ENCODE measurements around the gene TNIP2.
A peak's percentile ranks its signal among the peaks of the same experiment; 100 is the strongest.
"Not testable (repeated sequence)": the region's sequence is repeated elsewhere in the genome, so short reads cannot be mapped to it uniquely, and the experiment has no call there.

Gene TNIP2

DNA sequence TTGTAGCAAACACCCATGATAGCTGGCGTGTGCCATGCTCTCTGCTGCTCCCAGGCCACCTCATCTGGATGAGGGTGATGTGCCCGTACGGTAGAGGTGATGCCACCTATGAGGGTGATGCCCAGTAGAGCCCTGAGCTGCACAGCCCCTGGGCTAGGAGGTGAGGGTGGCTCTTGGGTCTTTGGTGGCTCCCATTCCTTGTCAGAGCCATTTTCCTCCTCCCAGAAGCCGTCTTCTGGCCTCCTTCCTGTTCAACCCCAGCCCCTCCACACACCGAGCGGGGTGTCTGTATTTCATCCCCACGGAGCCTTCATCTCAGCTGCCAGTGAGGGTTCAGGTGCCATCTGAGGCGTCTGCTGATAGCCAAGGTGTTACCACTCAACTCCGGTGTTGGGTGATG lies 12.0 kb upstream of the TNIP2 start:
- intact Hi-C loops (cut with micrococcal nuclease), result no loop called here
- H3K27ac Mint-ChIP-seq, result no peak overlapping the region
- no peaks in the 10 kb centered on the region for H3K27me3 Mint-ChIP-seq
- H3K9me3 Mint-ChIP-seq, result no peaks in the 10 kb centered on the region
- H3K4me1 Mint-ChIP-seq (ENCODE audit: low read depth), result peaks cover 39% of the 10 kb centered on the region
- H3K4me3 Mint-ChIP-seq, result no peak overlapping the region
- H3K36me3 Mint-ChIP-seq (ENCODE audit: low read depth), result no peaks in the 10 kb centered on the region

DNA sequence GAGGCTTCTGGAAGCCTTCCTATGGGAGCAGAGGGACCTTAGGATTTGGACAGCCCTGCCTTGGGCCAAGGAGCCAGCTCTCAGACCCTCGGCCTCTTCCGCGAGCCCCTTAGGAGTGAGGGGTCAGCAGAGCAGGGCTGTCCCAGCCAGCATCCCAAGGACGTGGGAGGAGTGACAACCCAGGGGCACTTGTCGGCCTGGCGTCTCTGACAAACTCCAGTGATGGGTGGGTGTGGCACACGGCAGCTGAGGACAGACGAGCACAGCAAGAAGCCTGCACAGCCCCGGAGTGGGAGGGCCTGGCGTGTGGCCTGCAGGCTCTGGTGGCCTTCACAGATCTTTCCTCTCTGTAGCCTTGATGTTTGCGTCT lies 11.6 kb upstream of the TNIP2 start:
- no peaks in the 10 kb centered on the region for H3K36me3 Mint-ChIP-seq (ENCODE audit: low read depth)
- intact Hi-C loops (cut with micrococcal nuclease), result no loop called here
- no peak overlapping the region for H3K27ac Mint-ChIP-seq
- H3K4me1 Mint-ChIP-seq (ENCODE audit: low read depth), result peaks cover 39% of the 10 kb centered on the region
- no peak overlapping the region for H3K4me3 Mint-ChIP-seq
- H3K9me3 Mint-ChIP-seq, result no peaks in the 10 kb centered on the region
- peaks cover 1% of the 10 kb centered on the region for H3K27me3 Mint-ChIP-seq

DNA sequence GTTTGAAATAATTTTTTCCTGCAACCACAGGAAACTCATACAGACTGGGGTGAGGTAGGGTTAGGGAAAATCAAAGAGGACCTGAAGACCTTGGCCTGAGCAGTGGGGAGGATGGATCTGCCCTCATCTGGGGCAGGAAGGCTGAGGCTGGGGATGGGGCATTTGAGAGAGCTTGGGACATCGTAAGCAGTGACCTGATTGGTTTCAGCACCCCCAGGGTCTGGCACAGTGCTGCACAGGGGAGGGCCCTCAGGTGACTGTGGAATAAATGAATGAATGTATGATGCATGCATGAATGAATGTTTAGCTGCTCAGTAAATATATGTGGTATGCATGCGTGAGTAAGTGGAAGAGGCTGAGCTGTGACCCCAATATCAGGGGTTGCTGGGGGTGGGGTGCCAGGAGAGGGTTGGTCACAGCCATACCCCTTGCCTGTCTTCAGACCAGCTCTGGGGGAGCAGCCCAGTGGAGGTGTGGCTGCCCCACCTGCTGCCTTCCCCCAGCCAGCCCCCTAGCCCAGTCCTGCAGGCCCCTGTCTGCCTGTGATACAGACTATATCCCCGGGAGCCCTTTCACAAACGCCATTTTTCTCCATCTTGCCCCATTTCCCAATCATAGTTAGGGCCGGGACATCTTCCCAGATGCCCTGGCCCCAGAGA lies 11.0 kb upstream of the TNIP2 start:
- peaks cover 42% of the 10 kb centered on the region for H3K4me1 Mint-ChIP-seq (ENCODE audit: low read depth)
- H3K9me3 Mint-ChIP-seq, result no peaks in the 10 kb centered on the region
- H3K4me3 Mint-ChIP-seq, result no peak overlapping the region
- H3K27ac Mint-ChIP-seq, result no peak overlapping the region
- peaks cover 5% of the 10 kb centered on the region for H3K27me3 Mint-ChIP-seq
- H3K36me3 Mint-ChIP-seq (ENCODE audit: low read depth), result no peaks in the 10 kb centered on the region
- intact Hi-C loops (cut with micrococcal nuclease), result no loop called here

DNA sequence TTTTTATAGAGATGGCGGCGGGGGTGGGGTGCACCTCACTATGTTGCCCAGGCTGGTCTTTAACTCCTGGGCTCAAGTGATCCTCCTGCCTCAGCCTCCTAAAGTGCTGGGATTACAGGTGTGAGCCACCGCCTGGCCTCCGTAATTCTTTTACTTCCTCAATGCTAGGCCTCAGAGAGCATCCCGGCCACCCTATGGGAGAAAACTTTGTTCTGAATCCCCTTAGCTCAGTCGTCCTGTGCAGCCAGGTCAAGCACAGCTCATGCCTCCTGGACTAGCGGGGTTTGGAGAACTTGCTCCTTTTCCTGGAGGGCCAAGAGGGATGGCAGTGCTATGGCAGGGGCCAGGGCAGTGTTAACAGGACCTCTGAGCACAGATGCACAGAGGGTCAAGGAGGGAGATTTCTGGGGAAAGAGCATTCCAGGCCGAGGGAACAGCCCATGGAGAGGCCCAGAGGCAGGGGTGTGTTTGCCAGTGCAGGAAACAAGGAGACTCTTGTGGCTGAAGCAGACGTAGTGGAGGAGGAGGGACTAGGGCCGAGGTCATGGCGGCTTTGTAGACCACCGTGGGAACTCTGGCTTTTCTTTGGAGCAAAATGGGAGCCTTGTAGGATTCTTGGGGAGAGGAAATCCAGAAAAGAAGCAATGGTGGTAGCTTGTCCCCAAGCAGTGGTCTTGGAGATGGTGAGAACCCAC lies 9.8 kb upstream of the TNIP2 start:
- Mint-ChIP-seq H3K36me3 (ENCODE audit: low read depth) (no peaks in the 10 kb centered on the region), H3K27ac (no peak overlapping the region), H3K4me3 (no peak overlapping the region), H3K4me1 (ENCODE audit: low read depth) (peaks cover 41% of the 10 kb centered on the region), H3K9me3 (no peaks in the 10 kb centered on the region), H3K27me3 (peaks cover 13% of the 10 kb centered on the region)
- intact Hi-C loops (cut with micrococcal nuclease), result no loop called here

DNA sequence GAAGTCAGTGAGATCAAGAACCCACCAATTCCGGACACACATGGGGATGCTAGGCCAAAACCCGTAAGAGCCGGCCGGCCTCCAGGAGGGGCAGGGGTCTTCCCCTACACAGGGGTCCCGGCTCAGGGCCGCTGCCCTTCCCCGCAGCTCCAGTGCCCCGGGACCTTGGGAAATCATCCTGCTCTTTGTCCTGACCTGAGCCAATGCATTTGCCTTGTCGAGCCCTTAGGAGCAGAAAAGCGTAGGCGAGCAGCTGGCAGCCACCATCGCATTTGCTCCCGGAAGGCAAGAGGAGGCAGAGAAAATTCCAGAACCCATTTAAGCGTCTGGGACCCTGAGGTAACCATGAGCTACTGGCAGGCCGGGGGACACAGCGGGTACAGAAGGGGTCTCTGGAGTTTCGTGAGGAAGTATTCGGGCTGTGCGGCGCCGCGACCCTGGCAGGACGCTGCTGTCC lies 7.4 kb upstream of the TNIP2 start:
- Mint-ChIP-seq H3K4me3 (peak overlapping the region; percentile 79), H3K27me3 (peaks cover 18% of the 10 kb centered on the region), H3K36me3 (ENCODE audit: low read depth) (no peaks in the 10 kb centered on the region), H3K9me3 (no peaks in the 10 kb centered on the region), H3K27ac (peak overlapping the region; percentile 75), H3K4me1 (ENCODE audit: low read depth) (peaks cover 25% of the 10 kb centered on the region)
- intact Hi-C loops (cut with micrococcal nuclease), result loop anchor here (5.0 kb wide), 1 partner anchor 39 kb away; no protein-coding TSS in a partner anchor

DNA sequence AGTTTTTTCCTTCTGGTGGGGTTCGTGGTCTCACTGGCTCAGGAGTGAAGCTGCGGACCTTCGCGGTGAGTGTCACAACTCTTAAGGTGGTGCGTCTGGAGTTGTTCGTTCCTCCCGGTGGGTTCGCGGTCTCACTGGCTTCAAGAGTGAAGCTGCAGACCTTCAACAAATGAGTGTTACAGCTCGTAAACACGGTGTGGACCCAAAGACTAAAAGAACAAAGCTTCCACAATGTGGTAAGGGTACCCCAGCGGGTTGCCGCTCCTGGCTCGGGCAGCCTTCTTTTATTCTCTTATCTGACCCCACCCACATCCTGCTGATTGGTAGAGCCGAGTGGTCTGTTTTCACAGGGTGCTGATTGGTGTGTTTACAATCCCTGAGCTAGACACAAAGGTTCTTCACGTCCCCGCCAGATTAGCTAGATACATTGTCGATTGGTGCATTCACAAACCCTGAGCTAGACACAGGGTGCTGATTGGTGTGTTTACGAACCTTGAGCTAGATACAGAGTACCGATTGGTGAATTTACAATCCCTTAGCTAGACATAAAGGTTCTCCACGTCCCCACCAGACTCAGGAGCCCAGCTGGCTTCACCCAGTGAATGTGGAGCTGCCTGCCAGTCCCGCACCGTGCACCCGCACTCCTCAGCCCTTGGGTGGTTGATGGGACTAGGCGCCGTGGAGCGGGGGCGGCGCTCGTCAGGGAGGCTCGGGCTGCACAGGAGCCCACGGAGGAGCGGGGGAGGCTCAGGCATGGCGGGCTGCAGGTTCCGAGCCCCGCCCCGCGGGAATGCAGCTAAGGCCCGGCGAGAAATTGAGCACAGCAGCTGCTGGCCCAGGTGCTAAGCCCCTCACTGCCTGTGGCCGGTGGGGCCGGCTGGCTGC lies 6.6 kb upstream of the TNIP2 start:
- not testable (repeated sequence) for H3K9me3 Mint-ChIP-seq; H3K36me3 Mint-ChIP-seq (ENCODE audit: low read depth)
- Mint-ChIP-seq H3K4me3 (peak overlapping the region; percentile 0), H3K27ac (peak overlapping the region; percentile 20), H3K4me1 (ENCODE audit: low read depth) (peaks cover 17% of the 10 kb centered on the region), H3K27me3 (peaks cover 18% of the 10 kb centered on the region)
- intact Hi-C loops (cut with micrococcal nuclease), result loop anchor here (5.0 kb wide), 1 partner anchor 40 kb away; no protein-coding TSS in a partner anchor

DNA sequence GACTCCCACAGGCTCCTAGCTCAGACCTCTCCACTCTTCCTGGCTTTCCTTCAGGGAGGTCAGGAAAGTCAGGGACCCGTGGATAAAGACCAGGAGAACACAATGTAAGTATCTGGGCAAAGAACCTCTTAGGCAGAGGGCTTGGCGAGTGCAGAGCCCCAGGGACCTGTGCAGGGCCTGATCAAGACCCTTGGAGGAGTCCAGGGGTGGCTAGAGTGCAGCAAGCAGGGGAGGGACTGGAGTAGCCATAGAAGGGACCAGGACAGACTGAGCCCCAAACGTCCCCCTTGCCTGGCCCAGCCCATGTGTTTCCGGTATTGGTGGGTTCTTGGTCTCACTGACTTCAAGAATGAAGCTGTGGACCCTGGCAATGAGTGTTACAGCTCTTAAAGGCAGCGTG lies 5.9 kb upstream of the TNIP2 start:
- H3K4me3 Mint-ChIP-seq, result no peak overlapping the region
- H3K9me3 Mint-ChIP-seq, result no peaks in the 10 kb centered on the region
- intact Hi-C loops (cut with micrococcal nuclease), result loop anchor here (5.0 kb wide), 1 partner anchor 40 kb away; no protein-coding TSS in a partner anchor
- peak overlapping the region; percentile 20 for H3K27ac Mint-ChIP-seq
- H3K36me3 Mint-ChIP-seq (ENCODE audit: low read depth), result no peaks in the 10 kb centered on the region
- H3K27me3 Mint-ChIP-seq, result peaks cover 18% of the 10 kb centered on the region
- peaks cover 24% of the 10 kb centered on the region for H3K4me1 Mint-ChIP-seq (ENCODE audit: low read depth)

DNA sequence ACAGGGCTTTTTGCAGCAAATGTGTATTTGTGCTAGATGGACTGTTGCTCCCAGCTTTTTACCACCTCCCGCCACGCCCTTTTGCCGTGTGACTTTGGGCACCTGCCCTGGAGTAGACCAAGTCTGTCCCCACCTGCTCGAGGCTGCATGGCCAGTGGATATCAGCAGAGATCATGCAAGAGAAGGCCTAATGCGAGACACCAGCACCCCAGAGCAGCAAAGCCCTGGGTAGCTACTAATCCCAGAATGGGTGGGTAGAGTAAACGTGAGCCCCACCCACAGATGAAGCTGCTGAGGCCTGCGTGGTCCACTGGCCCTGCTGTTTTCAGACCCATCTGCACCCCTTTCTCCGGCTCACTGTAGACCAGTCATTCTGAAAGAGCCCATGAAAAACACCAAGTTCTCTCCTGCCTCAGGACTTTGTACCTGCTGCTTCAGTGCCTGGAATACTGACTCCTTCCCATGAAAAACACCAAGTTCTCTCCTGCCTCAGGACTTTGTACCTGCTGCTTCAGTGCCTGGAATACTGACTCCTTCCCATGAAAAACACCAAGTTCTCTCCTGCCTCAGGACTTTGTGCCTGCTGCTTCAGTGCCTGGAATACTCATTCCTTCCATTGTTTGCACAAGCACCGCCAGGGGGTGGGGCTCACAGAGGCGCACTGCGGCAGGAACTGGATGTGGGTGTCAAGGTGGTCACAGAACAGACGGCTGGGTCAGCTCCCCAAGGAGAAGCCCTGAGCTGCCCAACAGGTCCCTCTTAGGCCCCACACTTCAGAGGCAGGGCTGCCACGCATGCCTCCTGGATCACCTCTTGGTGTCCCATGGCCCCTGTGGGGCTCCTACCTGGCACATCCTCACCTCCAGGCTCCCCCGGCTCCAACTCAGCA lies 5.1 kb upstream of the TNIP2 start:
- H3K27ac Mint-ChIP-seq, result peak overlapping the region; percentile 20
- peaks cover 32% of the 10 kb centered on the region for H3K4me1 Mint-ChIP-seq (ENCODE audit: low read depth)
- H3K36me3 Mint-ChIP-seq (ENCODE audit: low read depth), result no peaks in the 10 kb centered on the region
- intact Hi-C loops (cut with micrococcal nuclease), result loop anchor here (5.0 kb wide), 1 partner anchor 41 kb away; no protein-coding TSS in a partner anchor
- no peak overlapping the region for H3K4me3 Mint-ChIP-seq
- H3K27me3 Mint-ChIP-seq, result peaks cover 18% of the 10 kb centered on the region
- H3K9me3 Mint-ChIP-seq, result no peaks in the 10 kb centered on the region

DNA sequence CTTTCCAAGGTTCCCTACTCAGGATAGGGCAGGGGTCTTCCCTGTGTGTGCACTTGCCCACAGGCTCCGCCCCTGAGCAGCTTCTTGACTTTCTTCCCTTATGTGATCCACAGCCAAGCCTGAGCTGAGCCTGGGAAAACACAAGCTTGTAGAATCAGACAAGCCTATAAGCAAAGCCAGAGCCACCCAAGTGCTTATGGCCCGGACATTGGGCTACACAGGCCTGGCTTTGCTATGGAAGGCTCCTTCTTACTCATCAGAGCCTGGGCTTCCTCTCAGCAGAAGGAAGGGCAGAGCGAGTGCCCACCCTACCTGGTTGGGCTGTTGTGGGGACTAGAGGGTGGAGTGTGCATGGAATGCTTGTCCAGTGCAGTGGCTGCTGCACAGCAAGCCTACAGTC lies 1.3 kb upstream of the TNIP2 start:
- H3K27ac Mint-ChIP-seq, result peak overlapping the region; percentile 92
- intact Hi-C loops (cut with micrococcal nuclease), result loop anchor here (5.0 kb wide), 1 partner anchor 175 kb away; no protein-coding TSS in a partner anchor
- H3K27me3 Mint-ChIP-seq, result peaks cover 14% of the 10 kb centered on the region

DNA sequence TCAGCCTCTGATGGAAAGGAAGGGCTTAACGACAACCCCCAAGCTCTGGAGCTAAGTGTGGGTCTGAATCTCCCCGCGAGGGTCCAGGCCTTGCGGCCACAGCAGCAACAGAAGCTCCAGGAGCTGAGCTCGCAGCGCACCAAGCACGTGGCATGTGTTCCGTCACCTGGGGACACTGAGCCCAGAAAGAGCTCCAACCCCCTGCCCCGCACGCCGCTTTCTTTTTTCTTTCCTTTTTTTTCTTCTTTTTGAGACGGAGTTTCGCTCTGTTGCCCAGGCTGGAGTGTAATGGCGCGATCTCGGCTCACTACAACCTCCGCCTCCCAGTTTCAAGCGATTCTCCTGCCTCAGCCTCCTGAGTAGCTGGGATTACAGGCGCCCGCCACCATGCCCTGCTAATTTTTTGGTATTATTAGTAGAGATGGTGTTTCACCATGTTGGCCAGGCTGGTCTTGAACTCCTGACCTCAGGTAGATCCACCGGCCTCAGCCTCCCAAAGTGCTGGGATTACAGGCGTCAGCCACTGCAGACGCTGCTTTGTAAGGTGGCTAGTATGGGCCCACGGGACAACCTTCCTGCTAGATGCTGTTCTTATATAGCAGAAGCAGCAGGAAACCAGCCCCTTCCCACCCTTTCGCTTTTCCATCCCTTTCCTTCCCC lies 685 bp upstream of the TNIP2 start:
- Mint-ChIP-seq H3K9me3 (no peaks in the 10 kb centered on the region), H3K27me3 (peaks cover 9% of the 10 kb centered on the region), H3K4me3 (peak overlapping the region; percentile 56), H3K36me3 (ENCODE audit: low read depth) (peaks cover 21% of the 10 kb centered on the region), H3K27ac (peak overlapping the region; percentile 92), H3K4me1 (ENCODE audit: low read depth) (peaks cover 55% of the 10 kb centered on the region)
- intact Hi-C loops (cut with micrococcal nuclease), result loop anchor here (1.0 to 5.0 kb wide), 2 partner anchors 11 to 175 kb away; no protein-coding TSS in a partner anchor

More for the DNA sequence above, 1.3 kb upstream of the TNIP2 start:
- Mint-ChIP-seq H3K4me1 (ENCODE audit: low read depth) (peaks cover 55% of the 10 kb centered on the region), H3K4me3 (no peak overlapping the region), H3K9me3 (no peaks in the 10 kb centered on the region), H3K36me3 (ENCODE audit: low read depth) (peaks cover 15% of the 10 kb centered on the region)

DNA sequence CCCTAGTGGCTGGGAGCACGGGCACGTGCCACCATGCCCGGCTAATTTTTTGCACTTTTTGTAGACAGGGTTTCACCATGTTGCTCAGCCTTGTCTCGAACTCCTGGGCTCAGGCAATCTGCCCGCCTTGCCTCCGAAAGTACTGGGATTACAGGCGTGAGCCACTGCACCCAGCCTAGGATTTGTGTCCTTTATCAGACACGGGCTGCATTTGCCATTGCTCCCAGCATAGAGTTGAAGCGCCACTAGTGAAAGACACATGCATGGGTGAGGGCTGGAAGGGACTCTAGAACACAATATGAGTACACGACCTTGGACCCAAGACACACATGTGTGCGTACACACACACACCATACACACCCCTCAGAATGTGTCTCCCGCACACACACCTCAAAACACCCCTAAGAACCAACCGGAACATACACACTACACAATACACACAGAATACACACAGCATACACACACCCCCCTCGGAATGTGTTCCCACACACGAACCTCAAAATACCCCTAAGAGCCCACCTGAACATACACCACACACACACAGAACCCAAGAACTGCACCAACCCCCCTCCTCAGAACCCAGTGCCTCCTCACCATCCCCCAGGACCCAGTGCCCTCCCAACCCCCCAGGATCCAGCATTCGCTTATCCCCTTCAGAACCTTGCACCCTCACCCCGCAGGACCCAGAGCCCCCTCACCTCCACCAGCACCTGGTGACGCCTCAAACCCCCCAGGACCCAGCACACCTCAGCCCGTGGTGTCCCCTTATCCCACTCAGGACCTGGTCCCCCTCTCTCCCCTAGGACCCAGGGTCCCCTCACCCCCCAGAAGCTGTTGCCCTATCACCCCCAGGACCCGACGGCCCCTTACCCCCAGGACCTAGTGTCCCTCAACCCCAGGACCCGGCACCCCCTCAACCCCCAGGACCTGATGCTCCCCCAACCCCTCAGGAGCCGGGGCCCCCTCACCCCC lies 1.0 kb downstream of the TNIP2 start:
- Mint-ChIP-seq H3K4me3 (peak overlapping the region; percentile 68), H3K36me3 (ENCODE audit: low read depth) (peaks cover 29% of the 10 kb centered on the region), H3K4me1 (ENCODE audit: low read depth) (peaks cover 64% of the 10 kb centered on the region), H3K27ac (peak overlapping the region; percentile 92), H3K9me3 (no peaks in the 10 kb centered on the region), H3K27me3 (peaks cover 1% of the 10 kb centered on the region)
- intact Hi-C loops (cut with micrococcal nuclease), result loop anchor here (5.0 kb wide), 1 partner anchor 177 kb away; no protein-coding TSS in a partner anchor

DNA sequence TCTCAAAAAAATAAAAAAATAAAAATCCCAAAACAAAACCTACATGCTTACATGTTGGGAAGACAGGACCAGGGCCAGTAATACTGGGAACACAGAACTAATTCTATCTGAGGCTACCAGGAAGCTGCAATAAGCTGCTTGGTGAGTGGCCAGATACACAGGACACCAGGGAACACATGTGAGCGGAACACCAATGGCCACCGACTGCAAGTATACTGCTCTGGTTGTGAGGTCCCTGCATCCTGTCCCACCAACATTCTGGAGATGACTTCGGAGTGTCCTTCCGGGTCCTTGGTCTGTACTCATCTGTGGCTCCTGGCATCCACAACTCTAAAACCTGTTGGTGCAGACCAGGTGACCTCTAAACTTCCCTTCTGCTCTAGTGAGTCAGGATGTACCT lies 2.7 kb downstream of the TNIP2 start:
- Mint-ChIP-seq H3K4me3 (no peak overlapping the region), H3K27me3 (no peaks in the 10 kb centered on the region), H3K9me3 (no peaks in the 10 kb centered on the region), H3K4me1 (ENCODE audit: low read depth) (peaks cover 61% of the 10 kb centered on the region), H3K36me3 (ENCODE audit: low read depth) (peaks cover 30% of the 10 kb centered on the region), H3K27ac (no peak overlapping the region)
- intact Hi-C loops (cut with micrococcal nuclease), result no loop called here
